ENCODE results near the gene SPHK1.

Gene SPHK1

DNA sequence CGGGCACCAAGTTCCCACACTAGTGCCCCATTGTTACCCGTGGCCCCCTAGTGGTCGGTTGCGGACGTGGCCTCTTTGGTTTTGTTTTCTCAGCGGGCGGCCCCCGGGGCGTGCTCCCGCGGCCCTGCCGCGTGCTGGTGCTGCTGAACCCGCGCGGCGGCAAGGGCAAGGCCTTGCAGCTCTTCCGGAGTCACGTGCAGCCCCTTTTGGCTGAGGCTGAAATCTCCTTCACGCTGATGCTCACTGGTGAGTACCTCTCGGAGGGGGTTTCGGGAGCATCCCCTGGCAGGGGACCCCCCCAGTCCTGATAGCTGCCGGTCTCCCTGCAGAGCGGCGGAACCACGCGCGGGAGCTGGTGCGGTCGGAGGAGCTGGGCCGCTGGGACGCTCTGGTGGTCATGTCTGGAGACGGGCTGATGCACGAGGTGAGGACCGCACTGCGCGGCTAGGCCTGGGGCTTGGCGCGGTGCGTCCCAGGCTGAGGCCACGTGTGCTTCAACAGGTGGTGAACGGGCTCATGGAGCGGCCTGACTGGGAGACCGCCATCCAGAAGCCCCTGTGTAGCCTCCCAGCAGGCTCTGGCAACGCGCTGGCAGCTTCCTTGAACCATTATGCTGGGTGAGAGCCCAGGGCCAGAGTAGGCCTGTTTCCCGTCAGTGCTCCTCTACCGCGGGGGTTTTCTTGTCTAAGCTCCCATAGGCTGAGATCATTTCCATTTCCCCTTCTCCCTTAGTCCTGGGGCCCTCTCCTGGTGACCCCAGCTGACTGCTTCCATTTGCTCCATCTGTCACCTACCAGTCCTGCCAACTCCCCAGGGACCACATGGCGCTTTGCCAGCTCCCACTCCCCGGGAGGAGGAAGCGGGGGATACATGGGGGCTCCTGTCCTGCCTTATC is 1.7 kb downstream of the SPHK1 start:
- DNase-seq: peak; percentile 92

DNA sequence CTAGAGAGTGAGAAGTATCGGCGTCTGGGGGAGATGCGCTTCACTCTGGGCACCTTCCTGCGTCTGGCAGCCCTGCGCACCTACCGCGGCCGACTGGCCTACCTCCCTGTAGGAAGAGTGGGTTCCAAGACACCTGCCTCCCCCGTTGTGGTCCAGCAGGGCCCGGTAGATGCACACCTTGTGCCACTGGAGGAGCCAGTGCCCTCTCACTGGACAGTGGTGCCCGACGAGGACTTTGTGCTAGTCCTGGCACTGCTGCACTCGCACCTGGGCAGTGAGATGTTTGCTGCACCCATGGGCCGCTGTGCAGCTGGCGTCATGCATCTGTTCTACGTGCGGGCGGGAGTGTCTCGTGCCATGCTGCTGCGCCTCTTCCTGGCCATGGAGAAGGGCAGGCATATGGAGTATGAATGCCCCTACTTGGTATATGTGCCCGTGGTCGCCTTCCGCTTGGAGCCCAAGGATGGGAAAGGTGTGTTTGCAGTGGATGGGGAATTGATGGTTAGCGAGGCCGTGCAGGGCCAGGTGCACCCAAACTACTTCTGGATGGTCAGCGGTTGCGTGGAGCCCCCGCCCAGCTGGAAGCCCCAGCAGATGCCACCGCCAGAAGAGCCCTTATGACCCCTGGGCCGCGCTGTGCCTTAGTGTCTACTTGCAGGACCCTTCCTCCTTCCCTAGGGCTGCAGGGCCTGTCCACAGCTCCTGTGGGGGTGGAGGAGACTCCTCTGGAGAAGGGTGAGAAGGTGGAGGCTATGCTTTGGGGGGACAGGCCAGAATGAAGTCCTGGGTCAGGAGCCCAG is 2.8 kb downstream of the SPHK1 start:
- DNase-seq: no peak

DNA sequence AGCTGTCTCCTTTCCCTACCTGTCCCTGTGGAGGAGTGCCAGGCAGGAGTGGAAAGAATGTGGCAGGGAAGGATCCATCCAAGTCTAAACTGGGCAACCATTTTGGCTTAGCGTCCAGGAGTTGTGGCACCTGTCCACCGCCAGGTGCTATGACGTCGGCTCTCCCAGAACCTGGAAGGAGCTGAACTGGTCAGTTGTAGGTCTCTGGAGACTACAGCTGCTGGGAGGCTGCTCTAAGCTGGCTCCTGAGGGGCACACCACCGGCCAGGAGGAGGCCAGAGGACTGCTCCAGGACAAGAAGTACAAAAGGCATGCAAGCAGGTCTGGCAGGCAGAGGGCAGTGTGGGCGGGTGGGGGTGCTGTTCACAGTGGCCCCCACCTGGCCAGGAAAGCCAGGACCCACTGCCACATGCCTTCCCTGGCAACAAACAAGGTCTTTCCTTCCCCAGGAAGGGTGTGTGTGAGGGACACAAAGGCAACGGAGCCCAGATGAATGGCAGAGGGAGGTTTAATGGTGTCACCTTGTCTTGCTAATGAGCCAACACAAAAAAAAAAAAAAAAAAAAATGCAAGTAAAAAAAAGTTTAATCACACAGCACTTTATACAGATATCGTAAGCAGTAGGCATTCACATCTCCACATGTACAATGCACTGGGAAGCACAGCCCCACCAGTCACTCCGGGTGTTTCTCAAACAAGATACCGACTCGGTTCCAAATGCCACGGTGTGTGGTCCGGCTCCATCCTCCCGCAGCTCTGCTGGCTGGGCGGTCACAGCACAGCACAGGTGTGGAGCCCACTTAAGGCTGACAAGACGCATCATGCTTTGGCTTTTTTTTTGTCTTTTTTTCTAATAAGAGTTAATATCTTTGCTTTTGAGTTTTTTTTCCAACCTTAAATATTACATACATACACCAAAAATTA is 4.8 kb downstream of the SPHK1 start:
- DNase-seq: no peak

DNA sequence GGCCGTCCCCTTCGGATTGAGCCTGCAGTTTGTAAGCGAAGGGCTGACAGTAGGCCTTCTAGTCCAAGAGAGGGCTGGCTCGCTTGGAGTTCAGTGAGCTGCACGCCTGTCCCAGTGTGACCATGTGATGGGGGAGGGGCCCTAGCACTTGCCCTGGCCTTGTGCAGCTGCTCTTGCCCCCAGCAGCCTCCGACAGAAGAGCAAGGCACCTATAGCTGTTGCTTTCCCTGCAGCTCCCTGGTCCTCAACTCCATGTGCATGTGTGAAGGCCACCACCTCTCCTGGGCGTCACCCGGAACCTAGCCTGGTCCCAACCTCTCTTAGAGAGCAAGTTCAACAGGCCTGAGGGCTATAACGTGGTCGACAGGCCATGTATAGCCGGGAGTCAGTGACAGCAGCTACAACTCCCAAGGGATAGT is 5.6 kb downstream of the SPHK1 start:
- DNase-seq: no peak

DNA sequence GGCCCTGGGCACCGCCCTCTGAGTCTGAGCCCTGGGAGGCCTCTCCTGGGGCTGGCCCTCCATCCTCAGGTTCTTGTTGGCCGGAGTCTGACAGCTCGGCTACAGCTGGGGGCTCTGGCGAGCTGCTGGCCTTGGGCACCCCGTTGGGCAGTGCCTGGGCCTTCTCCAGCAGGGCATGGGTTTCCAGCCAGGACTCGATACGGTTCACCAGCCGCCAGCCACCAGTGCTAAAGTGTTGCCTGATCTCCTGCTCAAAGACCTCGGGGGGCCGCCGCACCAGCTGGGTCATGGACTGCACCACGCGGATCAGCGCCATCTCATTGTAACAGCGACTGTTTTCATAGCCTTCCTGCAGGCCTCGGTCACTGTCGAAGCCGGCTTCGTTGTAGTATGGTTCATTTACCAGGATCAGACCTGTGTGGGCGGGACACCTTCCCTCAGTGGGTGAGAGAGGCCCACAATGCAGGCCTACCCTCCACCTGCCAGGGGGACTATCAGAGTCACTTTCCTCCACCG is 6.8 kb downstream of the SPHK1 start:
- no peak for DNase-seq

DNA sequence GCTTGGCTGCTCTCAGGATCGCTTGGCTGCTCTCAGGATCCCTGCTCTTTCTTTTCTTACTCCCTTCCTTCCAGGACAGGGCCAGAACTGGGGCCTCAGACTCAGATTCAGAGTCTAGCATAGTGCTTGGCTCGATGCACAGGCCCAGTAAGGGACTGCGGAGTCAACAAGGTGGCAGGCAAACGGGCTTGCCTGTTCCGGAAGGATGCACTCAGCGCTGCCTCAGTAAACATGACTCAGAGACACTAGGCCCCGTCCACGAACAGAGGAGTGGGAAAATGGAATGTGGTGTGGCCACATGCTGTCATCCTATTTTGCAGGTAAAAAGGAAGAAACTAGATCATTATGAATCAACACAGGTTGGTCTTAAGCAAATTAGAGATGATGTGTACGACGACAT is 9.8 kb downstream of the SPHK1 start:
- no peak for DNase-seq

DNA sequence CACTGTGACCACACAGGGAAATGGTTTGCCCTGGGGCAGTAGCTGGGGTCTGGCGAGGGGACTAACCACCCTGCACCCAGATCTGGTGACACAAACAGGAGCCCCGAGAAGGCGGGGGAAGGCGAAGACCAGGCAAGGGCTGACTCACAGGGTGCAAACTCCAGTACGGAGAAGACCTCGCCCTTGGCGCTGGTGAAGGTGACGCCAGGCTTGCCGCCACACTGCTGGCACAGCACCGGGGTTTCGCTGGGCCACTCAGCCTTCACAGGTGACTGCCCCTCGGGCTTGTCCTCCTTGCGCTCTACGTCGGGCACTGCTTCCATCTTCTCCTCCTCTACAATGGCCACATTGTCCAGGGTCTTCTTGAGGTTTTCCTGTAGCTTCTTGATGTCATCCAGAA is 11.6 kb downstream of the SPHK1 start:
- no peak for DNase-seq

DNA sequence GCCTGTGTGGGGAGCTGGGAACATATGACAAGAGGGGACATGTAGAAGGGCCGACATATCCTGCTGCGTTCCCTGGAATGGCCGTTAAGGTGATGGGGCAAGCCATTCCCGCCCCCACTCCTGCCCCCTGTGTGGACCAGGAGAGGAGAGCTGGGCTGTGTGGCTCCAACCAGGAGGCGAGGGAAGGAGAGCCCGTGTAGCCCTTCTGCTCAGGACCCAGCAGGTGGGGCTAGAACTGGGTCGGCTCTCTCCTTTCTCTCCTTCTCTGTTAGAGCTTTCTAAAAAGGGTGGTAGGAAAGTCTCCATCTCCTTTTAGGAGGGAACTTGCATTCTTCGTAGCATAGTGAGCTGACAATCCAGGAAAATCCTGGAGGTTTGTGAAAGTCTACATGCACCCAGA is 12.8 kb downstream of the SPHK1 start:
- no peak for DNase-seq

DNA sequence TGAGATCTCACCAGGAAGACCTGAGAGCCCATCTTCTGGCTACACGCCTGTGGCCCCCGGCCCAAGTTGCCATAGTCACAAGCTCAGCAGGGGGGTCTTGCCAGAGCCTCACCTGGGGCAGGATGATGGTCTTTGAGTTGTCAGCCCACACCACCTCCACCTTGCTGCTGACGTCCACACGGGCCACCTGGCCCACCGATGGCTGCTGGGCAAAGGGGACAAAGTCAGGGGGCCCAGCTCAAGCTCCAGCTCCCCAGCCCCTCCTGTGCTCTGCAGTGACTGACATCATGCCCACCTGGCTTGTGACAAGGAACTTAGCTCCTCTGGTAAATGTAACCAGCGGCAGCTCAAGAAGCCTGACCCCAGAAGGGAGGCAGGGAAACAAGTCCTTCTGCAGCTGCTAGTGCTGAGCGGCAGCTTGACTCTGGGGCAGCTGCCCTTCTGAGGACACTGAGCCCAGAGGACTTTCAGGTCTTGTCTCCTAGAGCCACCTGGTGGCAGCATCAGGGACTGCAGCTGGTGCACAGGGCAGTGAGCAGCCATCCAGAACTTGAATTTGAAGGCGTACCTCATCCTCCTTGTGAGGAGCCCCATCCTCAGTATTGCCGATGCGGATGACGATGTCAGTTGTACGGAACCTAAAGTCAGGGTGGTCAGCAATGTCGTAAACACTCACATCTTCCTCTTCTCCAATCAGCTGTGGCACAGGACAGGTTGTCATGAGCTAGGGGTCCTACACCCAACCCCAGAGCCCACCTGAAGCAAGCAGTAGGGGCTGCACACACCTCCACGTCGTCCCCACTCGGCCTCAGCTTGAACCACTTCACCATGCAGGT is 13.5 kb downstream of the SPHK1 start:
- peak; percentile 89 for DNase-seq

DNA sequence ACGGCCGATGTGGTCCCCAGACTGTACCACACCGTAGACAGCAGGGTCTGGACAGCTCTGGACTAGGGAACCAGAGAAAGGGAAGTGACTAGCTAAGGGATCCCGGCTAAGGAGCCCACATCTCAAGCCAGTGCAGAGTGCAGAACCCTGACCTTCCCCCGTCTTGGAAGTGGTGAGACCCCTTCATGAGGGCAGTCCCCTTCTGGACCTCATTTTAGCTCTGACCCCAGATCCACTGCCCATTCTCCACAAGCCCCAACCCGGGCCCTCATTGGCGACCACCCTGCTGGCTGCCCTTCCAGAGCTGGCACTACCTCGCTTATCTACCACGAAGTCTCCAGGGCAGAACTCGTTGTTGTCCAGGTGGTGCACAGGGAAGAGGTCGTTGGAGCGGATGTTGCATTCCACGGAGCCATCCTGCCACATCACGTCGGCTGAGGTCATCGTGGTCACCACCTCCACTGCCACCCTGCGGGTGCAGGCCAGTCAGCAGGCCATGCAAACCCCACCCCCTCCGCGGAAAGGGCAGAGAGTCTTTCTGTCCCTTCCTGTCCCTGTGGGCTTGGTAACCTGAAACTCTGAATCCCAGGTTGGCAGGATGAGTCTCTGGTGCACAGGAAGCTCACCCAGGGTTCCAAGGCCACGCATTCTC is 14.2 kb downstream of the SPHK1 start:
- no peak for DNase-seq

DNA sequence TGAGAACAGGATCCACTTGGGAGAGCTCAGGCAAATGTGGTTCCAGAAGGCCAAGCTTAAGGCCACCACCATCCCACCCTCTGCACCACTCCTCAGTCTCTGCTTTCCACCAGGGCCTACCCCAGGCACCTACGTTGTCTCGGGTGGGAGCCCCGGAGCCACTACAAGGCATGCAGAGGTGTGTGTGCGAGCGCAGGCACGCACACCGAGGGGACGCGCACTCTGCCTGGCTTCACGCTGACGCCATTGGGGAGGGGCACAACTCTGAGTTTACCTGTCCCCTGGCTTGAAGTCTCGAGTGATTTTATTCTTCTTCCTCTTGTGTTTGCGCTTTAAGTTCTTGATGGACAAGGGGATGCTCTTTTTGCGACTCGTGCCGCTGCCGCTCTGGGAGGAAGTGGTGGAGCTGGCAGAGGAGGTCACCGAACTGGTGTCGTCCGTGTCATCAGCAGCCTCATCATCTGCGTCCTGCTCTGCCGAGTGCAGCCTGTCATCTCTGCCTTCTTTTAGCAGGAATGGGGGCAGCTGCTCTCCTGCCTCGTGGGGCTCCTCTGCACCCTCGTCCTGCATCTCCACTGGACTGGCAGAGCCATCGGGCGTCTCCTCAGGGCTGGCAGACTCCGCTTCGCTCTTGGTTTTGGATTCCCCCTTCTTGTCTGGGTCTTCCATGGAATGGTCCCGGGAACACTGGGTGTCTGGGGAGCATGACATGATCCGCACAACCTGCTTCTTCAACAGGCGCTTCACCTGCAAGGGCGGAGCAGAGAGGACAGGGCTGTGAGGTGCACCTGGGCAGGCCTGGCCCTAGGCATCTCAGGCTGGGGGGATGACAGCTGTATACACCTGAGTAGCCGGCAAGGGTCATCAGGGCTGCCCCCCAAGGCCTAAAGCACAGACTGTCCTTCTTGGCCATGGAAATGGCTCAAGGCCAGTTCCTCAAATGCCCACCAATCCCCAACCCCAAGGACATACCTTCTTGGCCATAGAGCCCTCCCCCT is 15.1 kb downstream of the SPHK1 start:
- no peak for DNase-seq

DNA sequence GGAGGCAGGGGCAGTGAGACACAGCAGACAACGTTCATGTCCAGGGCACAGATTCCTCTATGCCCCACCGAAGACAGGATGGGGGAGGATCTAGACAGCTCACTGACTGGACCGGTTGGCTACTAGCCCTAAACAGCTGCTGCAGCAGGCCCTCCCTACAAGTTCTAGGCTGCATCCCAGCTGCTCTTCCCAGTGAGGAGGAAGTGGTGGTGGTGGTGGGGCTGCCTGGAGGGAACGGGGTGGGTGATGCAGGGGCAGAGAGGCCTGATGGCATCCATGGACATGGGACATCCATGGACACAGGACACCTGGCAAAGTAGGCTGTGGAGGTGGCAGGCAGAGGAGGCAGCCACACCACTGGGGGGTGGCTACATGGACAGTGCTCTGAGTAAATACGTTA is 18.3 kb downstream of the SPHK1 start:
- DNase-seq: no peak

DNA sequence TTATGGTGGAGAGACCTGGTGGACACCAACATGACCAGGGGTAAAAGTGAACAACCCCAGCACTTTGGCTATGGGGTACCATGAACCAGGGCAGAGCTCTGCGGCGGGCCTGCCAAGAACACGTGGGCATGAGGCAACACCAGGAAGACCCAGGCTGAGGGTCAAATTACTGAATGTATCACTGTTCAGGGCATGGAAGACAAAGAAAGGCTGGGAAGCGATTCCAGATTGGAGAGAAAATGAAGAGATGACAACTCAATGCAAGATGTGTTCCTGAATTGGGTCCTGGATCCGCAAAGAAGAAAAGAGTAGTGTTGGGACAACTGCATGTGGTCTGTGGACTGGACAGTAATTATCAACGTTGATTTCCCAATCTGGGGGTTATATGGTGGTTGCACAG is 19.8 kb downstream of the SPHK1 start:
- DNase-seq: no peak

DNA sequence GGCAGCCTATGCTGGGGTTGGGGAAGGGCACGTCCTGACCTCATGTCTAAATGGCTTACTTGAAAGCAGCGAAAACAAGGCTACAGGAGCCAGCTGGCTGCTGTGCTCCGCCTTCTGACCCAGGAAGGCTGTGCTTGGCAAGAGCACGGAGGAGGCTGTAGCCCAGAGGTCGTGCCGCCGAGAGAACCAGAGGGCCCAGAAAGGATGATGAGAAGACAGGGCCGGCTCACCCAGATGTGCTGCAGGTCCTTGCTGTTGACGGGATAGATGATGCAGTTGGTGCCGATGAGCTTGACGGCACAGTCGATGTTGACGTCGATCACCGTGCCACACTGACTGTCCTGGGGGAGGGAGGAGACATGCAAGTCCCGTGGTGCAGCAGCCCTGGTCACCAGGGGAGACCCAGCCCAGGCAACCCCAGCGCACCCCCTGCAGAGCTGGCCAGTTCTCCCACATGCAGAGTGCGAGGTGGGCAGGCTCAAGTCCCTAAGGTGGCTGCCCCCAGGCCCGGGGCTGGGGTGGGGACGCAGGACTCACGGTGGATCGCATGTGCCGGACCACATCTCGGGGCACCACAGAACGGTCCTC is 20.7 kb downstream of the SPHK1 start:
- no peak for DNase-seq

DNA sequence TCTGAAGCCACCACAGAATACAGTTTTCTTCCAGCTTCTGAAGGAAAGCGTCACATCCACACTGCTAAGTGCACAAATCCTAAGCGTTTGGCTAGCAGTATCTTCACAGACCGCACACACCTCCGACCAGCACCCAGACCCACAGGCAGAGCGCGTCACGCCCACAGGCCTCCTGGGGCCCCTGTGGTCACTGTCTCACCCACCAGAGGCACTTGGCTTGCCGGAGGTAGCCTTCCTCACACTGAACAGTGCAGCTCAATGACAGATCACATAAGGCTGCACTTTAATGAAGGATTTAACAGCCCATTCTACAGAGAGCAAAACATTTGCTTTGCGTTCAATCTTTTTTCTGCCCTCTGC is 21.2 kb downstream of the SPHK1 start:
- DNase-seq: no peak

DNA sequence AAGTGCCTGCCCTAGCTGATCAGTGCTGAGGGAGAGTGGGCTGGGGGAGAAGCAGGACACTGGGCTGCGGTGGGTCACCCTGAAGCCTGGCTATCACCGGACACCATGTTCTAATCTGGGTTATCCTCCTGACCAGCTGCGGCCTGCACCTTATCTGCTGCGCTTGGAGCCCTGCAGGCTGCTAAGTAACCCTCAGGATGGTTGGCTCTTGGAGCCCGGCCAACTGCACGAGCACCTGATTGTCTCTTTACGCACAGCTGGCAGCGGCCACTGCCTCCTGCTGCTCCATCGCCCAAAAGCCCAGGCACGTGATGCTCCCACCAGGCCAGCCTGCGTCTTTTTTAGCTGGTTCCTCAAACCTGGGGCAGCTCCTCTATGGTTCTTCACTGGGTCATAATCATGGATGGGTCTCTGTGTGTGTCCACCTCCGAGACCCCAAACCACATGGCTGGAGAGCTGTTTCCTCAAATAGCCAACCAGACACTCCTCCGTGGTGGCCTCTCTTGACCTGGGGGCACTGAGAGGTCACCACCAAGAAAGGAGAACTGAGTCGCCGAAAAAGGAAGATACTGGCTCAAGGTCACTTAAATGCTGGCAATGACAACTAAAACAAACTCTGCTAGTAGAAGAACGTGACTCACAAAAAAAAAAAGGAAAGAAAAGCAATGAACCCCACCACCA is 21.7 kb downstream of the SPHK1 start:
- DNase-seq: no peak

DNA sequence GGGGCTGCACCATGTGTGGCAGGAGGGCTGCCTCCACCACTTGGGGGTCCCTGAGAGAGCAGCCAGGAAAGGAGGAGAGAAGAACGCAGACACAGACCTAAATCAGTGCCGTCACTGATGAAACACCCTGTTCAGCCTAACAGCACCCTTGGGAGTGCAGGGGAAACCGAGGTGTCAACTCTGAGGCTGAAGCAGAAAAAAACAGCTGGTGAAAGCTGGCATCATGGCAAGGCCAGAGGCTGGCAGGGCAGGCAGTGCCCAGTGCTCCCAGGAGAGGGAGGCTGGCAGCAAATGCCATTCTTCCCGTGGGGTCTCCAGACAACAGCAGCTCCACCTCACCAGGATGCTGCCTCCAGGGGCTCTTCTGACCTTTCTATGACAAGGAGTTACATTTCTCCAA is 23.1 kb downstream of the SPHK1 start:
- no peak for DNase-seq

DNA sequence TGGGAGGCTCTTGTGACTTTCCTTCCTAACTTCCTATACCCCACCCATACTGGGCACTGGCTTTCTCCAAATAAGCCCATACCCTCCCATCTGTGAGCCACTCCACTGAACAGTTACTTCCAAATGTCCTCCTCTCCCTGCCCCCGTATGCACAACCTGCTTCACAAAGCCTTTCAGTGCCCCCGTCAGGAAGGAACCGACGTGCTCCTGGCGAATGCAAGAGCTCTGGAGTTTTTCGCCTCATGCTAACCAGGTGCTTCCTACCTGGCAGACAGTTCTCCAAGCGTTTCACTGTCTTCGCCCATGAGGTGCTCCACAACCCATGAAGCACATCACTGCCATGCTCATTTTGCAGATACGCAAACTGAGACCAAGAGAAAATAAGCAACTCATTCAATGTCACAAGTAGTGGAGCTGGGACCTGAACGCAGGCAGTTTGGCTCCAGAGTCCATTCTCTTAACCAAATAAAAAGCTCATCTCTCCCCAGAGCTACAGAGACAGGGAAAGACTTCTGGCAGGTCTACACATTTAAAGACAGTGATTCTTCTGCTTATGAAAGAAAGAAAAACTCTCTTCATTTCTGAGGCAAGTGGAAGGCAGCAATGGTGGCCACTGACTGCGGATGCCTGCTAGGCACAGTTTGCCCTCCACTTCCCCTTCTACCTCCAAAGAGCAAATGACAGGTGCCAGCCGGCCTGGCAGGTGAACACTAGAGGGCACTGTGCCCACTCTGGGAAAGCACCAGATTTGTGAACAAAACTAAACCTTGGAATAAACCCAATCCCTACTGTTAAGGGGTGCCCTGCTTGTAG is 23.8 kb downstream of the SPHK1 start:
- peak; percentile 71 for DNase-seq

Measured in activated CD4-positive, alpha-beta T cell treated with anti-CD3 and anti-CD28 coated beads, Interleukin-2, Interleukin-6, amounts not matched to agents 100 ng/mL and 50 ng/mL, durations not matched to agents 16 hours and 8 hours (primary cell).